Kidney epithelial cell (primary cell): ENCODE measurements around the gene ELP4. TPM values are rescaled to one million over a fixed set of nuclear protein-coding genes. Genes with fewer than 3 reads are reported as not detected.
"Not testable (repeated sequence)": the region's sequence is repeated elsewhere in the genome, so short reads cannot be mapped to it uniquely, and the experiment has no call there.

Experiments used
- DNase-seq: peaks from one replicate; pipeline ENCODE4 v3.0.0-alpha.2; 2010; ENCODE audit warnings: low read depth
- H3K27me3 ChIP-seq: 2 replicates; pipeline ENCODE4 v1.6.0; 2011; ENCODE audit warnings: low read length; ENCODE audit not compliant: control insufficient read depth, insufficient read depth
- H3K36me3 ChIP-seq: 2 replicates; pipeline ENCODE4 v1.5.1; 2011; ENCODE audit warnings: low read length; ENCODE audit not compliant: control insufficient read depth, insufficient read depth
- H3K4me3 ChIP-seq: 2 replicates; pipeline ENCODE4 v1.5.1; 2011; ENCODE audit warnings: low read depth, mild to moderate bottlenecking, control low read depth, low read length
- CTCF ChIP-seq: IDR thresholded peaks from 2 replicates; pipeline ENCODE4 v1.5.1; 2011; ENCODE audit warnings: mild to moderate bottlenecking, moderate library complexity, low read length, control low read depth, inconsistent platforms; ENCODE audit not compliant: insufficient read depth, poor library complexity, severe bottlenecking
- total RNA-seq: library from RNA; depleted of rRNA; stranded (reverse); fragments of >200 nt; gene quantifications from 2 replicates; pipeline ENCODE4 v1.2.3, GENCODE V29; 2015

ELP4 gene
- total RNA-seq, 1 donor from 2014 or later, result 19.1 TPM

GRCh38 chr11:31560842-31561476 is 51.4 kb downstream of the ELP4 start:
- Histone ChIP-seq H3K4me3 (no peak overlapping the region), H3K36me3 (no peaks in the 10 kb centered on the region), H3K27me3 (no peaks in the 10 kb centered on the region)
- TF ChIP-seq CTCF, result no peak
- no peak for DNase-seq

GRCh38 chr11:31564517-31564916 is 55.0 kb downstream of the ELP4 start:
- DNase-seq, H3K36me3 ChIP-seq, H3K4me3 ChIP-seq, H3K27me3 ChIP-seq: not testable (repeated sequence)

GRCh38 chr11:31574133-31574532 is 64.6 kb downstream of the ELP4 start:
- not testable (repeated sequence) for H3K4me3 ChIP-seq, DNase-seq, H3K27me3 ChIP-seq, H3K36me3 ChIP-seq

- H3K27me3 ChIP-seq, DNase-seq, H3K4me3 ChIP-seq, H3K36me3 ChIP-seq: not testable (repeated sequence)
Measured at GRCh38 chr11:31575764-31576163, 66.2 kb downstream of the ELP4 start.

- not testable (repeated sequence) for H3K27me3 ChIP-seq, H3K36me3 ChIP-seq, H3K4me3 ChIP-seq, DNase-seq
Measured at GRCh38 chr11:31579412-31579811, 69.8 kb downstream of the ELP4 start.

GRCh38 chr11:31582697-31583096 is 73.1 kb downstream of the ELP4 start:
- H3K27me3 ChIP-seq, result no peaks in the 10 kb centered on the region
- no peaks in the 10 kb centered on the region for H3K36me3 ChIP-seq
- TF ChIP-seq CTCF, result no peak
- no peak for DNase-seq
- H3K4me3 ChIP-seq, result no peak overlapping the region

- no peak for DNase-seq
- no peaks in the 10 kb centered on the region for H3K27me3 ChIP-seq
- no peak for TF ChIP-seq CTCF
- H3K36me3 ChIP-seq, result no peaks in the 10 kb centered on the region
- no peak overlapping the region for H3K4me3 ChIP-seq
Measured at GRCh38 chr11:31598454-31598853, 88.9 kb downstream of the ELP4 start.

GRCh38 chr11:31601635-31602282 is 92.2 kb downstream of the ELP4 start:
- Histone ChIP-seq H3K36me3 (no peaks in the 10 kb centered on the region), H3K27me3 (no peaks in the 10 kb centered on the region), H3K4me3 (no peak overlapping the region)
- DNase-seq, result no peak
- no peak for TF ChIP-seq CTCF
